AG09309 (cell line): ENCODE measurements around the gene SPATA31A1.
"Not testable (repeated sequence)": the region's sequence is repeated elsewhere in the genome, so short reads cannot be mapped to it uniquely, and the experiment has no call there.

Experiments used
- DNase-seq: peaks from one replicate; pipeline ENCODE4 v3.0.0-alpha.2; 2010; ENCODE audit warnings: low read depth
- H3K4me3 ChIP-seq: 2 replicates; pipeline ENCODE4 v1.5.1; 2011; ENCODE audit warnings: mild to moderate bottlenecking, low read depth, low read length, moderate library complexity; ENCODE audit not compliant: control insufficient read depth

Gene SPATA31A1

DNA sequence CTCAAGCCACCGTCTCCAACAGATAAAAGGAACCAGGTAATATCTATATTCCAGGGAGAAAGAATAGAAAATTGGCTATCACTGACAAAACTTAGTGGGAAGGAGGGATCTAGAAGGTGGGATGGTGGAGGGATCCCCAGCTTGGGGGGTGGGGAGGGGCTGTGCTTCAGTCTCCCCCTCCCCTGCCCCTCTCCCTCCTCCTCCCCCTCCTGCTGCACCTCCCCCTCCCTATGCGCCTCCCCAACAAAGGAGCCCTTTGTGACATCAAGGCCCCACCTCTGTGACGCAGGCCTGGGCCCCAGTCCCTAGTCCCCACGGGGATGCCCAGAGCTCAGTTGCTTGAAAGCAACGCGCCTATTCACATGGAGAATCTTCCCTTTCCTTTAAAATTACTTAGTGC, at the start of gene SPATA31A1:
Gene SPATA31A1 (plus strand): TSS at position 301 of the 400 bp plus-strand sequence. CDS start 62 bp downstream, at position 363.
- not testable (repeated sequence) for H3K4me3 ChIP-seq, DNase-seq

GRCh38 chr9:39407261-39408204, 52.1 kb downstream of the SPATA31A1 start:
- H3K4me3 ChIP-seq, DNase-seq: not testable (repeated sequence)

- not testable (repeated sequence) for DNase-seq, H3K4me3 ChIP-seq
These were observed 55.9 kb downstream of the SPATA31A1 start for GRCh38 chr9:39411254-39411940.
